ENCODE measurements around the gene SPTBN1.

DNA sequence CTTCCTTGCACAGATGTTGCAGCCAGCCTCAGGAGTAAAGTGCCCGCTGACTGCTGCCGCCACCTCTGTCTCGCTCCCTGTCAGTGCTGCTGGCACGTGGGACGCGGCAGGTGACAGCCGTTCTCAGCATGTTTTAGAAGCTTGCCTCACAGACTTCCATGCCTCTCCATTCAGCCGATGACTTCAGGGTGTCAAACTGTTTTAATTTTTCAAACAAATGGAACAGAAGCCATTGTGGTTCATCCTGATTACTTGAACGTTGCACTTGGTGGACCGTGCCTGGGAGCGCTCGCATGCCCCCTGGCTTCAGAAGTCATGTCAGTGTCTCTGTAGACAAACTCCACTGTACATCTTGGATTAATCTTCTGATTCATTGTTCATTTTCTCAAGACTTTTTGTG, 204.6 kb downstream of the SPTBN1 start:
- TF ChIP-seq, protein P1, sequence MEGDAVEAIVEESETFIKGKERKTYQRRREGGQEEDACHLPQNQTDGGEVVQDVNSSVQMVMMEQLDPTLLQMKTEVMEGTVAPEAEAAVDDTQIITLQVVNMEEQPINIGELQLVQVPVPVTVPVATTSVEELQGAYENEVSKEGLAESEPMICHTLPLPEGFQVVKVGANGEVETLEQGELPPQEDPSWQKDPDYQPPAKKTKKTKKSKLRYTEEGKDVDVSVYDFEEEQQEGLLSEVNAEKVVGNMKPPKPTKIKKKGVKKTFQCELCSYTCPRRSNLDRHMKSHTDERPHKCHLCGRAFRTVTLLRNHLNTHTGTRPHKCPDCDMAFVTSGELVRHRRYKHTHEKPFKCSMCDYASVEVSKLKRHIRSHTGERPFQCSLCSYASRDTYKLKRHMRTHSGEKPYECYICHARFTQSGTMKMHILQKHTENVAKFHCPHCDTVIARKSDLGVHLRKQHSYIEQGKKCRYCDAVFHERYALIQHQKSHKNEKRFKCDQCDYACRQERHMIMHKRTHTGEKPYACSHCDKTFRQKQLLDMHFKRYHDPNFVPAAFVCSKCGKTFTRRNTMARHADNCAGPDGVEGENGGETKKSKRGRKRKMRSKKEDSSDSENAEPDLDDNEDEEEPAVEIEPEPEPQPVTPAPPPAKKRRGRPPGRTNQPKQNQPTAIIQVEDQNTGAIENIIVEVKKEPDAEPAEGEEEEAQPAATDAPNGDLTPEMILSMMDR (conservative IDR thresholded peaks at IDR 0.05): no peak
- TF ChIP-seq EZH2 (IDR thresholded peaks at IDR 0.05; ENCODE audit: low read depth): no peak

Measured in PC-9 (cell line).